WI38 (cell line): ENCODE data around the gene ACIN1.

Experiments used
- H3K4me3 ChIP-seq: 2 replicates; pipeline ENCODE4 v1.5.1; 2011; ENCODE audit warnings: low read depth, mild to moderate bottlenecking, control low read depth, low read length
- TF ChIP-seq, protein P1 (sequence below): IDR thresholded peaks from 2 replicates; pipeline ENCODE4 v1.5.1; 2012; ENCODE audit warnings: low read depth, mild to moderate bottlenecking, control low read depth, low read length

Gene ACIN1

GRCh38 chr14:23042162-23042965 lies 52.6 kb downstream of the ACIN1 start, which contains the start of gene PSMB11:
PSMB11 (plus strand) TSS chr14:23042212; CDS start chr14:23042226, 14 bp downstream.
- no peak within 1 kb of the TSS for H3K4me3 ChIP-seq
- TF ChIP-seq, protein P1, sequence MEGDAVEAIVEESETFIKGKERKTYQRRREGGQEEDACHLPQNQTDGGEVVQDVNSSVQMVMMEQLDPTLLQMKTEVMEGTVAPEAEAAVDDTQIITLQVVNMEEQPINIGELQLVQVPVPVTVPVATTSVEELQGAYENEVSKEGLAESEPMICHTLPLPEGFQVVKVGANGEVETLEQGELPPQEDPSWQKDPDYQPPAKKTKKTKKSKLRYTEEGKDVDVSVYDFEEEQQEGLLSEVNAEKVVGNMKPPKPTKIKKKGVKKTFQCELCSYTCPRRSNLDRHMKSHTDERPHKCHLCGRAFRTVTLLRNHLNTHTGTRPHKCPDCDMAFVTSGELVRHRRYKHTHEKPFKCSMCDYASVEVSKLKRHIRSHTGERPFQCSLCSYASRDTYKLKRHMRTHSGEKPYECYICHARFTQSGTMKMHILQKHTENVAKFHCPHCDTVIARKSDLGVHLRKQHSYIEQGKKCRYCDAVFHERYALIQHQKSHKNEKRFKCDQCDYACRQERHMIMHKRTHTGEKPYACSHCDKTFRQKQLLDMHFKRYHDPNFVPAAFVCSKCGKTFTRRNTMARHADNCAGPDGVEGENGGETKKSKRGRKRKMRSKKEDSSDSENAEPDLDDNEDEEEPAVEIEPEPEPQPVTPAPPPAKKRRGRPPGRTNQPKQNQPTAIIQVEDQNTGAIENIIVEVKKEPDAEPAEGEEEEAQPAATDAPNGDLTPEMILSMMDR, result no peak

DNA sequence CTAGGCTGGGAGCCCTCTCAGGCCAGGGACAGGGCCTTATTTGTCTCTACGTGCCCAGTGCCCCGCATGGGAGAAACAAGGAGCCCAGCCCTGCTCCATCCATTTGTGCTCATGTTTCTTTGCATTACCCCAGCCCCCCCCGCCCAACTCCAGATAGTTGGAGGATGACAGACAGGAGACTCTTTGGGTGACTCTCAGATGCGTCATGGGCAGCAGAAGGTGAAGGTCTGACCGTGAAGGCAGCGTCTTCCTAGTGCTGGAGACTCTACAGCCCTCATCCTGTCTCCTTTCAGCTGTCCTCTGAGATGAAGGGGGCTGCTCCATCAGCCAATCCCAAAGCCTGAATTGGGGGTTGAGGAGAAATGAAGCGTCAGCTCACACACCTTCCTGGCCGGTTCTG lies 53.2 kb downstream of the ACIN1 start:
- TF ChIP-seq, protein P1, result no peak
- no peak overlapping the region for H3K4me3 ChIP-seq

- TF ChIP-seq, protein P1, result no peak
- H3K4me3 ChIP-seq, result no peak overlapping the region
These were observed 54.8 kb downstream of the ACIN1 start for GRCh38 chr14:23040100-23040499.

DNA sequence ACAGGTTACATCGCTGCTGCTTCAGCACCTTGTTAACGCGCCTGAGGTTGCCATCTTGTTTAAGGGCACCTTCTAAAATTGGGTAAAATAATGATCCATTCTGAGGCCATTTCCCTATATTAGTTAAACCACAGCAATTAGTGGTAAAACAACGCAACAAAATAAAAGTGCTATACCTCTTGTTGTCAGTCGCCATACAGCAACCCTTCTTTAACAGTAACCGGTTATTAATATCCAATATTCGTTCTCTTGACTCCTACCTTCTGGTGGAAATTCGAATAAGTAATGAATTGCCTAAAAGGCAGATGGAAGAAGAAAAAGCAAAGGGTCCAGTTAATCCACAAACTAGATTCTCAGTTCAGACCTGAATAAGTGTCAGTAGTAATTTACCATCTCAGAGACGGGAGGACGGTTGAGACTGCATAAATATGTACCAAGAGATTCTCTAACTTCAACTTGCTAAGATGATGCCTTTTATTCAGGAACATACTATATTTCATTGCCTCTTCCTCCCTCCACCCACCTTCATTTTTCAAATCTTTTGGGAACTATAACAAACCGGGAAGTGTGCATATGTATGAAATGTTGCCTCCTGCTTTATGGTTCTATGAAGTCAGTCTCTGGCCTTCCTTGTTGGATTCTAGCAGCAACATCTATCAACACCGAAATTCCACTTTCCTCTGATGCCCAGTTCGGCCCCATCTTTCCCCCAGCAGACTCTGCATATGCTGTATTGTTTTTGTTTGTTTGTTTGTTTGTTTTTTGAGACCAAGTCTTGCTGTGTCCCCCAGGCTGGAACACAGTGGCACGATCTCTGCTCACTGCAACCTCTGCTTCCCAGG lies 59.4 kb downstream of the ACIN1 start:
- TF ChIP-seq, protein P1, result no peak
- peak overlapping the region; percentile 93 for H3K4me3 ChIP-seq

GRCh38 chr14:23034498-23035302 lies 60.2 kb downstream of the ACIN1 start, which contains the start of gene PSMB5:
PSMB5 (minus strand) TSS chr14:23034900; CDS start chr14:23034881, 19 bp downstream.
- peak within 1 kb of the TSS; percentile 93 for H3K4me3 ChIP-seq
- TF ChIP-seq, protein P1, result no peak

GRCh38 chr14:23033801-23034497 lies 61.0 kb downstream of the ACIN1 start:
- TF ChIP-seq, protein P1, result no peak
- peak overlapping the region; percentile 93 for H3K4me3 ChIP-seq
